HK-2 (cell line): ENCODE measurements around the gene SORCS2.
"Not testable (repeated sequence)": the region's sequence is repeated elsewhere in the genome, so short reads cannot be mapped to it uniquely, and the experiment has no call there.

ENCODE experiments used
- DNase-seq: peaks from one replicate; pipeline ENCODE4 v3.0.0-alpha.2; 2018; ENCODE audit not compliant: unreplicated experiment

The SORCS2 gene

GRCh38 chr4:7448036-7448435 lies 255.7 kb downstream of the SORCS2 start:
- no peak for DNase-seq

- no peak for DNase-seq
These were observed 258.6 kb downstream of the SORCS2 start for GRCh38 chr4:7450775-7451433.

GRCh38 chr4:7451434-7451789 lies 259.1 kb downstream of the SORCS2 start:
- no peak for DNase-seq

GRCh38 chr4:7451800-7452199 lies 259.5 kb downstream of the SORCS2 start:
- no peak for DNase-seq

- not testable (repeated sequence) for DNase-seq
These were observed 260.5 kb downstream of the SORCS2 start for GRCh38 chr4:7452802-7453201.

DNA sequence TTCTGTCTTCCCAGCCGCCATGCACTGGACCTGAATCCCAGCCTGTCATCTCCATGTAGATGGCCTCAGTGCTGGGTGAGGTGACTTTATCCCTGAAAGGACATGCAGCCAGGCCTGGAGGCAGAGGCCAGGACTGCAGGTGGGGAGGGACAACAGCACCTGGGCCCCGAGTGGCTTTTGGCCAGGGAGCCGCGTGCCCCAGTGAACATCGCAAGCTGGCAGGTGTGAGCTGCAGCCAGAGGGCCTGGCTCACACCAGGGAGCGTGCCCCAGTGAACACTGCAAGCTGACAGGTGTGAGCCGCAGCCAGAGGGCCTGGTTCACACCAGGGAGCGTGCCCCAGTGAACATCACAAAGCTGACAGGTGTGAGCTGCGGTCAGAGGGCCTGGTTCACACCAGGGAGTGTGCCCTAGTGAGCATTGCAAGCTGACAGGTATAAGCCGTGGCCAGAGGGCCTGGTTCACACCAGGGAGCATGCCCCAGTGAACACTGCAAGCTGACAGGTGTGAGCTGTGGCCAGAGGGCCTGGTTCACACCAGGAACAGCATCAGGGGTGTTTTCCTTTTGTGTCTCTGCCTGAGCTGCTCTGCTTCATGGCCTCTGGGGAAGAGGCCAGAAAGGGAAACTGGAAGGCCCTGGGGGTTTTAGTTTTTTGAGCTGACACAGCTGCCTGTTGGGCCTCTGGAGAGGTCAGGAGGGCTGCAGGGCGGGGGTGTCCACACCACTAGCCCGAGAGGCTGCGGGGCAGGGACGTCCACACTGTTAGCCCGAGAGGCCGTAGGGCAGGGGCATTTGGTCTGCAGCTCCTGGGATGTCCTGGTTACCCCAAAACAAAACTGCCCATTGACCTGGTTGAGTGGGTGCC lies 265.1 kb downstream of the SORCS2 start:
- DNase-seq = no peak

DNA sequence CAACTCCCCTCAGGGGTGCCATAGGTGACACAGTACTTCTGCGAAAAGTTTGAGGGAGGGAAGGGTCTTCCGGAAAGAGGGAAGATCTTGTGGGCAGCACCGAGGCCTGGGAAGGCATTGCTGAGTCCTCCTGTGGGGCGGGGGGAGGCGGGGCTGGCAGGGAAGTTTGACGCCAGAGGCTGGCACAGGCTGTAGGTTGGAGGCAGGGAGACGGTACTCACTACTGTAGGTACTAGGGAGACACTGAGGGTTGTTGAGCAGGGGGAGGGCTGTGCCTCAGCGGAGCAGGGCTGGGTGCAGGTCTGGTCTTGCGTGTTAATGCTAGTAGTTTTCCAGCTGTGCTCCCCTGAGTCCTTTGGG lies 265.7 kb downstream of the SORCS2 start:
- no peak for DNase-seq

DNA sequence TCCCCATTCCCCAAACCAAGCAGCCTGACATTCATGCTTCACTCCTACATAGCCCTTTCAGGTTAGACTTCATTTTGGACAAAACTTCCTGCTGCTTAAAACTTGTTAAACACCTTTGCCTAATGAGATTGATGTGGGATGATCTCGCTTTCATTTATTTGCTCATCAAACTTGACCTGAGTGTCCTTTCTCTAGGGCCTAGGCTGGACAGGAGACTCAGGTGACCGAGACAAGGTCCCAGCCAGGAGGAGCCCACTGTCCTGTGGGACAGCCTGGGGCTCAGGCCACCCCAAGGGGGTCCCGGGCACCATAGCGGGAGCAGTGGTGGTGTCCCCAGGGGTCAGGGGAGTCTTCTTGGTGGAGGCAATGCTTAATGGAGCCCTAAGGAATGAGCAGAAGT lies 266.1 kb downstream of the SORCS2 start:
- no peak for DNase-seq

GRCh38 chr4:7459471-7459870 lies 267.1 kb downstream of the SORCS2 start:
- no peak for DNase-seq

- no peak for DNase-seq
These were observed 268.2 kb downstream of the SORCS2 start for GRCh38 chr4:7460566-7460965.

DNA sequence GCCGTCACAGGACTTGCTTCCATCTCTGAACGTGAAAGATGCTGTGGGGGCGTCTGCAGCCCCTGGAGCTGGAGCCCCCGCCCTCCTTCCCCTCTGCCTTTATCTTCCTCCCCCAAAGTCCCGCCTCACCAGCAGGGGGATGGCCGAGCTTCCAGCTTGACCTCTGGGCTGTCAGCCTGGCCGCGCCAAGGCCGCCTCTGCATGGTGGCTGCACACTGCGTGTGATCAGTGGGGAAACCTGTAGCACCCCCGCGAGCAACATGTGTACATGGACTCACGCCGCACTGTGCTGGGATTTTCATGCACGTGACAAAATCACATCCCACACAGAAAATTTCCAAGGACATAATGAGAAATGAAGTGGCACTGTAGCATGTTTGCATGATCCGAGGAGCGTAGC lies 268.9 kb downstream of the SORCS2 start:
- no peak for DNase-seq

DNA sequence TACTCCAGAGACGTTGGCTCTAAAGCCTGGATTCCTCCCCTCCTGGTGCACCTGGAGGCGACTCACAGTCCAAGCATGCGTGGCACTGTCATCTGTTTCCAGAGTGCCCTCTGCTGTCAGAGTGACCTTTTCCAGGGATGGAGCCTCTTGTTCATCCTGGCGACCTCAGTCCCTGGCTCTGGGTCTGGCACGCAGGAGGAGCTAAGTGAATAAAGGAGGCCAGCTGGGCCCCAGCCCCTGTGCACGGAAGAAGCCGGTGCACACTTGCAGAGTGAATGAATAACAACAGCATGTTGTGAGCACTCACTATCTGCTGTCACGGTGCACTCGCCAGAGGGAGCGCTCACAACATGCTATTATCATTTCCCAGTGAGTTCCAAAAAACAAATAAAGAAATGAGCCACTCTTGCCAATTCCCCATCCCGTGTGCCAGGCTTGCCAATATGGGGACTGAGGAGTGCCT lies 270.2 kb downstream of the SORCS2 start:
- DNase-seq = peak; percentile 19

DNA sequence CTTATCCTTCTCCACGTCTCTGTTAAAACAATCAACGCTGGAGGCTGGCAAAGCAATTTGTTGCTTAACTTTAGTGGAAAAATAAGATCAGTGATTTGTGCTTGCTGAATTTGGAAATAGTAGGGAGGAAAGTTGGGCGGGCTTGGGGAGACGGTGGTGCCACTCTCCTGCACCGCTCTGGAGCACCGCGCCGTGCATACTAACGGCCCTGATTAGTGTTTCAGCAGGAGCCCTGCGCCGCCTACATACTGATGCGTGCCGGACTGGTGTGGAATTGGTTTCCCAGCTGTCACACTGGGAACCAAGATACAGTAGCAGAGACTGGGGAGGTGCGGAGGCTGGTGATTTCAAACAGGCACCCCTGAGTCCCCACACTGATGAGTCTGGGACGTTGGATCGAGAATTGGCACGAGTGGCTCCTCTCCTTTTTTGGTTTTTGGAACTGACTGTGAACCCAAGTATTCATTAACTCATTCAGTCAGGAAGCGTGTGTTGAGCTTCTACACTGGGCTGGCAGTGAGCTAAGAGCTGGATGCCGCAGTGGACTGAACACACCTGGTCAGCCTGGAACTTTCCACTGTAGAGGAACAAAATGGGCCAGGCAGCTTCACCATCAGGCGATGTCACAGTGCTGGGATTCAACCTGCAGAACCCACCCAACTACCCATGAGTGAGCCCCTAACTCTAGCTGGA lies 271.4 kb downstream of the SORCS2 start:
- no peak for DNase-seq

- no peak for DNase-seq
These were observed 271.9 kb downstream of the SORCS2 start for GRCh38 chr4:7464259-7464655.

DNA sequence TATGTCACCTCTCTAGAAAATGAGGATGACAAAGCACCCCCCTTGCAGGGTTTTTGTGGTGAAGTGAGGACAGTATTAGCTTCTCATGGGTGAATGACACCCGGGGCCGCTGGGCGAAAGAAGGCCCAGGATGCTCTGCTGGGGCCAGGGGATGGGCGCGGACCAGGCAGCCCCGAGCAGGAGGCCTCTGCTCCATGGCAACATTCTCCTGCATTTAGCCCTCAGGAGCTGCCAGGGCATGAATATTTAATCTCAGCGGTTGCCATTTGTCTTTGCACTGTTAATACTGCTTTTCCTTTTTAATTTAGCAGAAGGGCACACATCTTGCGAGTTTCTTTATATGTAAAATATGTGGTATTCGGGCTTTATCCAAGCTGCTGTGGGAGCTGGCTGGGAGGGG lies 272.7 kb downstream of the SORCS2 start:
- DNase-seq = no peak

GRCh38 chr4:7466215-7466614 lies 273.9 kb downstream of the SORCS2 start:
- no peak for DNase-seq

DNA sequence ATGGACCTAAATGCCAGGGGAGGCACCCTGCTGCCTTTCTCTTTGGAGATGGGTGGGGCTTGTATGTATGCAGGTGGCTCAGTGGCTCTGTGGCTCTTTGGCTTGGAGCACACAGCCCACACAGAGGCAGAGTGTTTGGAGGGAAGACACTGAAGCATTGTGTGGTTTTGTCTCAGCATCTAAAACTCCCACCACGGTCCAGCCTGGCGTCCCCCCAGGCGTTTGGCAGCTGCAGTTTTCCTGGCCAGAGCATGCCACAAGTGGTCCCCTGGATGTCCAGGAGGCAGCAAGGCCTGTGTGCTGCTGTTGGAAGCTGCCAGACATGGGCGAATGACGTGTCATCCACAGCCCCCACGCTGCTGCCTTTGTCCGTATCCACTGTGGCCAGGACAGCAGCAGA lies 274.6 kb downstream of the SORCS2 start:
- no peak for DNase-seq

- no peak for DNase-seq
These were observed 275.1 kb downstream of the SORCS2 start for GRCh38 chr4:7467471-7467870.

GRCh38 chr4:7469023-7469422 lies 276.7 kb downstream of the SORCS2 start:
- no peak for DNase-seq

DNA sequence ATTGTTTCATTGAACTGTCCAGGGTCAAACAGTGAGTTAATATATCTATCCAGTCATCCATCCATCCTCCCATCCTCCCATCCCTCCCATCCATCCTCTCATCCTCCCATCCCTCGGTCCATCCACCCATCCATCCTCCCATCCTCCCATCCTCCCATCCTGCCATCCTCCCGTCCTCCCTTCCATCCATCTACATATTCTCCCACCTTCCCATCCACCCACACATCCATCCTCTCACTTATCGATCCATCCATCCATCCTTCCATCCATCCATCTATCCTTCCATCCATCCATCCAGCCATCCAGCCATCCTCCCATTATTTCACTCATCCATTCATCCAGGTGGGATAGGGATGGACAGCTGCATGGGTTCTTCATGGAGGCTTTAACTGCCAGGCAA lies 277.8 kb downstream of the SORCS2 start:
- no peak for DNase-seq

- no peak for DNase-seq
These were observed 278.3 kb downstream of the SORCS2 start for GRCh38 chr4:7470522-7471128.

GRCh38 chr4:7472442-7473013 lies 280.2 kb downstream of the SORCS2 start:
- DNase-seq = no peak
